Type B pancreatic cell (in vitro differentiated cells): ENCODE measurements around the gene SRCAP. TPM values are rescaled to one million over a fixed set of nuclear protein-coding genes. Genes with fewer than 3 reads are reported as not detected.
A peak's percentile ranks its signal among the peaks of the same experiment; 100 is the strongest.

Experiments used
- DNase-seq: peaks from one replicate; pipeline ENCODE4 v3.0.0; 2021; ENCODE audit warnings: mixed read lengths; ENCODE audit not compliant: unreplicated experiment; ENCODE audit errors: extremely low spot score
- H3K27ac Mint-ChIP-seq: 2 replicates; pipeline ENCODE4 v1.8.0; 2021; ENCODE audit warnings: mild to moderate bottlenecking, mixed read lengths
- H3K27me3 Mint-ChIP-seq: 2 replicates; pipeline ENCODE4 v1.8.0; 2021; ENCODE audit warnings: mixed read lengths
- H3K36me3 Mint-ChIP-seq: 2 replicates; pipeline ENCODE4 v1.8.0; 2021; ENCODE audit warnings: mixed read lengths
- H3K4me1 Mint-ChIP-seq: one replicate; pipeline ENCODE4 v1.8.0; 2021; ENCODE audit warnings: mixed read lengths; ENCODE audit not compliant: unreplicated experiment
- H3K4me3 Mint-ChIP-seq: 2 replicates; pipeline ENCODE4 v1.8.0; 2021; ENCODE audit warnings: mild to moderate bottlenecking, mixed read lengths
- H3K9me3 Mint-ChIP-seq: 2 replicates; pipeline ENCODE4 v1.8.0; 2021; ENCODE audit warnings: mixed read lengths
- total RNA-seq: library from RNA; stranded (reverse); gene quantifications from 2 replicates; pipeline ENCODE4 v1.2.1, GENCODE V29; 2021; ENCODE audit warnings: low replicate concordance
- TF ChIP-seq, protein P1 (sequence below): fragments of 200-600 bp; sonication (generic); conservative IDR thresholded peaks from 2 replicates; pipeline ENCODE4 v1.5.0; 2021; ENCODE audit warnings: antibody characterized with exemption, mild to moderate bottlenecking

Gene SRCAP
- total RNA-seq, 1 donor from 2014 or later: 73.5 TPM

DNA sequence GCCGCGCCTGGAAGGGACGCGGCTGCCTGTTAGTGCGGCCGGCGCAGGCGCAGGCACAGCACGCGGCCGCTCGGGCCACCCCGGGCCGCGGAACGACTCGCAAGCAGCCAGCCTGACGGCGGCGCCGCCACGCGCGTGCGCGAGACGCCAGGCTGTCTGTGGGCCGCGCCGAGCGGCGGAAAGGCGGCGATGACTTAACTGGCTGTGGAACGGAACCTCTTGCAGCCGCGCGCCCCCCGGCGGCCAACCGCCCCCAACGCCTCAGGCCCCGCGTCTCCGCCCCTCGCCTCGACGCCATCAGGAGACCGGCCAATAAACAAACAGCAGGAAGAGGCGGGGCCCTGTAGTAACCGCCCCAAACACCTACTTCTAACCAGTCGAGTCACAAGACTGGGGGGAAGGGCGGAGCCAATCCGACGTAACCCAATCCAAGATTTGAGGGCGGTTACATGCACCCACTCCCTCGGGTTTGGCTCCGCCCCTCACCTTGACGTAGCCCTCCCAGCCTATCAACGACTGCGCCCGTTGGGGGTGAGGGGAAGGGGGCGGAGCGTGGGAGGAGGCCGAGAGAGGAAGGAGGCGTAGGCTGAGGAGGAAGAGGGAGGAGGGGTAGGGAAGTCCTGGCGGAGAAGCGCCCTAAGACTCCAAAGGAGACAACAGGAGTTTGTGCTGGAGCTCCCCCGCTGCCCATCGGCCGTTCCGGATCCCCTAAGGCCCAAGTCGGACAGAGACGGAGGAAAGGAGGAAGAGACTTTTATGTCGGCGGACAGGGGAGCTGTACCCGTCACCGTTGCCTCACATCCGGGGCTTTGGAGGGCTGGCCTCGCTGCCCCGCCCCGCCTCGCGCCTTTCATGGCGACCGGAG is 40.9 kb upstream of the SRCAP start, which contains the start of gene FBRS:
FBRS (plus strand) TSS at position 566 of the 865 bp plus-strand sequence. CDS start 1,088 bp downstream, outside the sequence.
- peak within 1 kb of the TSS; percentile 98 for H3K4me3 Mint-ChIP-seq

DNA sequence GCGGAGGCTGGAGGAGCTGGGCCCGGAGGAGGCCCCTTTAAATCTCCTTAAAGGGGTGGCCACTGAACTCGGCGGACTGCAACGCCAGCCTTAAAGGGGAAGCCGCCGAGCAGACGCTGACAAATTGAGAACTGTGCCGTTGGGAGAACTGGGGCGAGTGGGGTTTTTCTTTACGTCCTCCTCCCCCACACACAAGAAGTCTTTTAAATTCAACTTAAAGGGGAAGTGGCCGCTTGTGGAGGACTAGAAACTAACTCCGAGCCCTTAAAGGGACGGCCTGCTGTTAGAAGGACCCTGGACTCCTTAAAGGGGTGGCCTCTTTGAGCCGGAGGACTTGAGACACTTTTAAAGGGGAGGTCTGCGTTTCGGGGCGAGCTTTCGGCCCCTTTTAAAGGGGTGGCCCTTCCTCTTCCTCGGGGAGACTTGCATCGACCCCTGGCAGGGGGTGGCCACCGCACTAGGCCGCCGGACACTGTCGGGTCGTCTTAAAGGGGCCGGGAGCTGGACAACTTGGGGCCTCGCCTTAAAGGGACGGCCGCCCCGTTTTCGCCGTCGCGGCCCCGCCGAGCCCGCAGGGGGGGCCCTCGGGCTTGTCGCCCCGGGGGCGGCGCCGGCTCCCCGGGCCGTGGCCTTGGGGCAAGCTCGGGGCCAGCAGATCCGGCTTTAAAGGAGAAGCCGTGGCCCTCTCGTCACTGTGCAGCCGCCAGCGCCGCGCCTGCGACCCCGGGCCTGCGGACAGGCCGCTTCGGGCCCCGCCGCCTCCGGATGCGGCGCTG is 40.1 kb upstream of the SRCAP start:
- Mint-ChIP-seq H3K27ac (peak overlapping the region; percentile 99), H3K27me3 (no peaks in the 10 kb centered on the region), H3K9me3 (no peaks in the 10 kb centered on the region), H3K36me3 (peaks cover 12% of the 10 kb centered on the region), H3K4me3 (peak overlapping the region; percentile 98), H3K4me1 (peaks cover 30% of the 10 kb centered on the region)
- TF ChIP-seq, protein P1, sequence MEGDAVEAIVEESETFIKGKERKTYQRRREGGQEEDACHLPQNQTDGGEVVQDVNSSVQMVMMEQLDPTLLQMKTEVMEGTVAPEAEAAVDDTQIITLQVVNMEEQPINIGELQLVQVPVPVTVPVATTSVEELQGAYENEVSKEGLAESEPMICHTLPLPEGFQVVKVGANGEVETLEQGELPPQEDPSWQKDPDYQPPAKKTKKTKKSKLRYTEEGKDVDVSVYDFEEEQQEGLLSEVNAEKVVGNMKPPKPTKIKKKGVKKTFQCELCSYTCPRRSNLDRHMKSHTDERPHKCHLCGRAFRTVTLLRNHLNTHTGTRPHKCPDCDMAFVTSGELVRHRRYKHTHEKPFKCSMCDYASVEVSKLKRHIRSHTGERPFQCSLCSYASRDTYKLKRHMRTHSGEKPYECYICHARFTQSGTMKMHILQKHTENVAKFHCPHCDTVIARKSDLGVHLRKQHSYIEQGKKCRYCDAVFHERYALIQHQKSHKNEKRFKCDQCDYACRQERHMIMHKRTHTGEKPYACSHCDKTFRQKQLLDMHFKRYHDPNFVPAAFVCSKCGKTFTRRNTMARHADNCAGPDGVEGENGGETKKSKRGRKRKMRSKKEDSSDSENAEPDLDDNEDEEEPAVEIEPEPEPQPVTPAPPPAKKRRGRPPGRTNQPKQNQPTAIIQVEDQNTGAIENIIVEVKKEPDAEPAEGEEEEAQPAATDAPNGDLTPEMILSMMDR: peak; percentile 28
- DNase-seq: peak; percentile 81

More for the DNA sequence above, 40.9 kb upstream of the SRCAP start, which contains the start of gene FBRS:
- Mint-ChIP-seq H3K4me1 (peaks cover 23% of the 10 kb centered on the region), H3K27ac (peak within 1 kb of the TSS; percentile 99), H3K27me3 (no peaks in the 10 kb centered on the region), H3K9me3 (no peaks in the 10 kb centered on the region), H3K36me3 (peaks cover 7% of the 10 kb centered on the region)
- DNase-seq: peak; percentile 99
- TF ChIP-seq, protein P1: peak; percentile 85

DNA sequence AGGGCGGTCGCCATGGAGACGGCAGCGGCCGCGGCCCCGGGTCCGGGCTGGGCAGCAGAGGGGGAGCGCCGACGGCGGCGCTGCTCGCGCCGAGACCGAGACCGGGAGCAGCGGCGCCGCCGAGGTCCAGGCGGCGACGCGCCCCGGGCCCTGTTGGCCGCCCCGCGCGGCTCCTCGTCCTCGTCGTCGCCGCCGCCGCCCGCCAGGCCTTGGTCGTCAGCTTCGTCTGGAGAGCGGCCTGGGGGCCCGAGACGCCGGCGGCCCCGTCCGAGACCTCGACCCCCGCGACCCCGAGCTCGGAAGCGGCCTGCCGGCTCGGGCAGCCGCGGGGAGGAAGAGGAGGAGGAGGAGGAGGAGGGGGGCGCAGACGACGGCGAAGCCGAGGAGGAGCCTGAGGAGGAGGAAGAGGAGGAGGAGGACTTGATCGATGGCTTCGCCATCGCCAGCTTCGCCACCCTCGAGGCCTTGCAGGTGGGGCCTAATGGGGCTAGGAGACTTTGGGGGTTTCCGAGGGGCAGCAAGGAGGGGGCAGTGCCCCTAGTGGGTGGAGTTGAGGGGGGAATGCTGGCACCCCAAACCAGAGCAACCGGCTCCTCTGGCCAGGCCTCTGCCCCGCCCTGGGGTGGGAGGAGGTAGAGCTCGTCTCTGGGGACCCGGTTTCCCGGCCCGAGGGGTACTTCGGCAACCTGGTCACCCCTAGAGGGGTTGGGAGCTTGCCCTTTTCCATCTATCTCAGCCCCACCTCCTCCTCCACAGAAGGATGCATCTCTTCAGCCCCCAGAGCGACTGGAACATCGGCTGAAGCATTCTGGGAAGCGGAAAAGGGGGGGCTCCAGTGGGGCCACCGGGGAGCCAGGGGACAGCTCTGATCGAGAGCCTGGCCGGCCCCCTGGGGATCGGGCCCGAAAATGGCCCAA is 39.2 kb upstream of the SRCAP start:
- Mint-ChIP-seq H3K4me1 (peaks cover 30% of the 10 kb centered on the region), H3K36me3 (peaks cover 12% of the 10 kb centered on the region), H3K9me3 (no peaks in the 10 kb centered on the region), H3K27me3 (no peaks in the 10 kb centered on the region), H3K27ac (peak overlapping the region; percentile 52), H3K4me3 (peak overlapping the region; percentile 84)
- no peak for DNase-seq
- TF ChIP-seq, protein P1: no peak

DNA sequence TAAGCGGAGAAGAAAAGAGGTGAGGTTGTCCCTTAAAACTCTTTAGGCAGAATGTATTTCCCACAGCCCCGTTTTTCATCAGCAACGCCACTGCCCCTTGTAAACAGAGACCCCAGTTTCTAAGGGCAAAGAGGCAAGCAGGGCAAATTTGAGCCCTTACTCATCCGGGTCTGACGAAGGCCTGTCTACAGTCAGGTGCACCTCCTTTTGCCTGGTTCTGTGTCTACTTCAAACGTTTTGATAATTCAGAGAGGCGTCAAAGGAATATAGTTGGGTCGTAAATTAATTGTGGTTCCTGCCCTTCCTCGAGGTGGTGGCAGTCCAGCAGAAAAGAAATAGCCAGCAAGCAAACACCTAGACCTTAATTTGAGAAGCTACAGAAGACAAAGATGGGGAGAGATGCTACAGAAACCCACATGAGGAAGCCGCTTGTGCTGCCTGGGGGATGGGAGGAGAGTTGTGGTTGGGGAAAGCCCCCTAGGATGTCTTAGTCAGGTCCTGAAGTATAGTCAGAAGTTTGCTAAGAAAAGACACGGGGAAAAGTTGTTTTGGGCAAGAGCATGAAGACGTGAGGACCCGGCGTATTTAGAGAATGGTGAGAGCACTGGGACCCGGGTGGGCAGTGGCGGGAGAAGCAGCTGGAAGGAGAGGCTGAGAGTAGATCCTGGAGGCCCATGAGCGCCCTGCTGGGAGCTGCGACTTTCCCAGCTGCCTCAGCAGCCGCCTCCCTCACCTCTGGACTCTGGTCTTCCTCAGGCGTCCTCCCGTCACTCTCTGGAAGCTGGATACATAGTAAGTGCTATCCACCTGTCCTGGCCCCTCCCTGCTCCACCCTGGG is 38.3 kb upstream of the SRCAP start:
- Mint-ChIP-seq H3K9me3 (no peaks in the 10 kb centered on the region), H3K36me3 (peaks cover 12% of the 10 kb centered on the region), H3K27me3 (no peaks in the 10 kb centered on the region), H3K4me3 (peak overlapping the region; percentile 84), H3K27ac (peak overlapping the region; percentile 52), H3K4me1 (peaks cover 30% of the 10 kb centered on the region)
- no peak for DNase-seq
- TF ChIP-seq, protein P1: no peak
